GM23338 (cell line): ENCODE measurements around the gene EPHA7. TPM values are rescaled to one million over a fixed set of nuclear protein-coding genes. Genes with fewer than 3 reads are reported as not detected.

Experiments used
- ATAC-seq: fragments of 200-7000 bp; cut with Tn5 transposase; 3 replicates; pipeline ENCODE4 v1.9.1; 2020
- DNase-seq: peaks from one replicate; pipeline ENCODE4 v3.0.0-alpha.2; 2015; ENCODE audit warnings: low spot score
- H2AFZ ChIP-seq: fragments of 200-600 bp; sonication (generic); 2 replicates; pipeline ENCODE4 v1.8.0; 2016; ENCODE audit warnings: antibody characterized with exemption, mild to moderate bottlenecking, moderate library complexity
- H3F3A ChIP-seq: fragments of 200-600 bp; sonication (generic); replicated peaks from 2 replicates; pipeline ENCODE4 v1.8.0; 2017; ENCODE audit warnings: antibody characterized with exemption, mixed run types, low read depth
- H3K27ac ChIP-seq: fragments of 200-600 bp; sonication (generic); 2 replicates; pipeline ENCODE4 v1.6.1; 2016; ENCODE audit warnings: low read depth
- H3K27me3 ChIP-seq: fragments of 200-600 bp; sonication (generic); 2 replicates; pipeline ENCODE4 v1.8.0; 2016; ENCODE audit warnings: mild to moderate bottlenecking, mixed run types, moderate library complexity; ENCODE audit not compliant: insufficient read depth
- H3K36me3 ChIP-seq: fragments of 200-600 bp; sonication (generic); 2 replicates; pipeline ENCODE4 v1.8.0; 2016; ENCODE audit warnings: mild to moderate bottlenecking; ENCODE audit not compliant: insufficient read depth
- H3K4me1 ChIP-seq: fragments of 200-600 bp; sonication (generic); 2 replicates; pipeline ENCODE4 v1.8.0; 2016; ENCODE audit warnings: mild to moderate bottlenecking, moderate library complexity; ENCODE audit not compliant: insufficient read depth
- H3K4me2 ChIP-seq: fragments of 200-600 bp; sonication (generic); 2 replicates; pipeline ENCODE4 v1.7.1; 2017; ENCODE audit warnings: mixed run types
- H3K4me3 ChIP-seq: fragments of 200-600 bp; sonication (generic); 2 replicates; pipeline ENCODE4 v1.6.1; 2016; ENCODE audit warnings: mixed run types
- H3K79me2 ChIP-seq: fragments of 200-600 bp; sonication (generic); replicated peaks from 2 replicates; pipeline ENCODE4 v1.8.0; 2017; ENCODE audit warnings: mild to moderate bottlenecking; ENCODE audit not compliant: insufficient read depth
- H3K9me2 ChIP-seq: fragments of 200-600 bp; sonication (generic); 2 replicates; pipeline ENCODE4 v1.8.0; 2017; ENCODE audit not compliant: insufficient read depth
- H4K20me1 ChIP-seq: fragments of 200-600 bp; sonication (generic); replicated peaks from 2 replicates; pipeline ENCODE4 v1.8.0; 2017; ENCODE audit warnings: mild to moderate bottlenecking; ENCODE audit not compliant: insufficient read depth
- H3K27ac Mint-ChIP-seq: 2 replicates; pipeline ENCODE4 v1.8.0; 2020; ENCODE audit warnings: inconsistent platforms, mild to moderate bottlenecking, moderate library complexity, mixed read lengths
- H3K27me3 Mint-ChIP-seq: 3 replicates; pipeline ENCODE4 v1.8.0; 2022; ENCODE audit warnings: low read depth, mild to moderate bottlenecking, moderate library complexity, mixed read lengths, inconsistent platforms; ENCODE audit not compliant: insufficient read depth, poor library complexity
- H3K36me3 Mint-ChIP-seq: 3 replicates; pipeline ENCODE4 v1.8.0; 2021; ENCODE audit warnings: low read depth, mild to moderate bottlenecking, inconsistent platforms, moderate library complexity, mixed read lengths
- H3K4me1 Mint-ChIP-seq: 3 replicates; pipeline ENCODE4 v1.8.0; 2020; ENCODE audit warnings: mild to moderate bottlenecking, inconsistent platforms, mixed read lengths
- H3K4me3 Mint-ChIP-seq: 3 replicates; pipeline ENCODE4 v1.8.0; 2021; ENCODE audit warnings: moderate library complexity, mild to moderate bottlenecking, inconsistent platforms, mixed read lengths
- H3K9me3 Mint-ChIP-seq: 3 replicates; pipeline ENCODE4 v1.8.0; 2020; ENCODE audit warnings: moderate library complexity, mild to moderate bottlenecking, inconsistent platforms, mixed read lengths
- CTCF ChIP-seq, 2 experiments: fragments of 200-600 bp in 1 of 2; sonication (generic) in 1 of 2; conservative IDR thresholded peaks; 2 replicates each; pipeline versions ENCODE4 v1.5.1 to v1.6.1; 2016 to 2017; ENCODE audit warnings: antibody characterized with exemption in 2 of 2, low read depth in 2 of 2, mild to moderate bottlenecking in 2 of 2, moderate library complexity in 1 of 2
- EZH2 ChIP-seq: fragments of 200-600 bp; sonication (generic); IDR thresholded peaks from one replicate; pipeline ENCODE4 v1.8.0; 2017; ENCODE audit warnings: antibody characterized with exemption, mild to moderate bottlenecking, low read depth; ENCODE audit not compliant: unreplicated experiment
- JUNB ChIP-seq: IDR thresholded peaks from one replicate; pipeline ENCODE4 v1.6.1; 2016; ENCODE audit warnings: antibody characterized with exemption; ENCODE audit not compliant: unreplicated experiment
- NANOG ChIP-seq: IDR thresholded peaks from 2 replicates; pipeline ENCODE4 v1.6.1; 2016; ENCODE audit warnings: antibody characterized with exemption, borderline replicate concordance
- ZNF114 ChIP-seq: fragments of 250-450 bp; sonication (Bioruptor Pico); IDR thresholded peaks from 2 replicates; pipeline ENCODE4 v1.5.0; 2020; ENCODE audit warnings: mild to moderate bottlenecking, moderate library complexity
- ZNF331 ChIP-seq: fragments of 250-450 bp; sonication (Bioruptor Pico); IDR thresholded peaks from 2 replicates; pipeline ENCODE4 v1.5.0; 2020; ENCODE audit warnings: low read depth, mild to moderate bottlenecking, moderate library complexity
- ZNF462 ChIP-seq: fragments of 250-450 bp; sonication (Bioruptor Pico); IDR thresholded peaks from 2 replicates; pipeline ENCODE4 v1.5.0; 2020; ENCODE audit warnings: mild to moderate bottlenecking, moderate library complexity
- polyA plus RNA-seq: library from polyadenylated mRNA; unstranded; fragments of >200 nt; fragmentation: Nextera tagmentation; extraction: Ambion mirVana; gene quantifications from 2 replicates; pipeline ENCODE4 v1.2.1, GENCODE V29; 2016
- total RNA-seq: library from RNA; depleted of rRNA; stranded (reverse); fragments of >200 nt; shearing (Covaris generic); gene quantifications from 2 replicates; pipeline ENCODE4 v1.2.3, GENCODE V29; 2014

Gene EPHA7
- total and polyA plus RNA-seq, 2 experiments from 2014 or later: 3.3 to 7.3 TPM

GRCh38 chr6:93266116-93266817, 153.1 kb downstream of the EPHA7 start (continued):
- TF ChIP-seq ZNF462 (CRISPR knock-in tag) (no peak), CTCF (conservative IDR thresholded peaks at IDR 0.05; ENCODE audit: low read depth in 2 of 2) (no peak), EZH2 (no peak), JUNB (no peak), ZNF114 (CRISPR knock-in tag) (no peak), NANOG (no peak), ZNF331 (CRISPR knock-in tag) (no peak)

- Mint-ChIP-seq H3K36me3 (no peaks in the 10 kb centered on the region), H3K27ac (no peak overlapping the region; the same call in 1 of the 2 replicates), H3K9me3 (no peaks in the 10 kb centered on the region), H3K4me1 (no peaks in the 10 kb centered on the region; the same call in 2 of the 3 replicates), H3K27me3 (no peaks in the 10 kb centered on the region), H3K4me3 (no peak overlapping the region)
- Histone ChIP-seq H3K27me3 (no peaks in the 10 kb centered on the region), H3K9me2 (no peaks in the 10 kb centered on the region), H3K27ac (no peak overlapping the region), H3K4me2 (no peak overlapping the region), H3K79me2 (no peaks in the 10 kb centered on the region), H3F3A (no peaks in the 10 kb centered on the region), H2AFZ (no peak overlapping the region), H3K4me3 (no peak overlapping the region), H3K36me3 (no peaks in the 10 kb centered on the region), H4K20me1 (no peaks in the 10 kb centered on the region), H3K4me1 (no peaks in the 10 kb centered on the region)
- ATAC-seq (no peak), DNase-seq (no peak)
- no peak for TF ChIP-seq ZNF331 (CRISPR knock-in tag)
- no peak for TF ChIP-seq CTCF (conservative IDR thresholded peaks at IDR 0.05; ENCODE audit: low read depth in 2 of 2)
Observed at GRCh38 chr6:93260881-93261280, 158.5 kb downstream of the EPHA7 start.
